ENCODE measurements around the gene ALPK3.

GRCh38 chr15:84855136-84855535 lies 38.0 kb downstream of the ALPK3 start:
- TF ChIP-seq CTCF (IDR thresholded peaks at IDR 0.05) (no peak), POLR2A (IDR thresholded peaks at IDR 0.05) (no peak)
